ENCODE results near the gene UBD. TPM values are rescaled to one million over a fixed set of nuclear protein-coding genes. Genes with fewer than 3 reads are reported as not detected.

The UBD gene
- under 1 TPM in 3 of 4 donors, not detected in 1; 0.31 to 0.47 (median 0.40) TPM for total RNA-seq

DNA sequence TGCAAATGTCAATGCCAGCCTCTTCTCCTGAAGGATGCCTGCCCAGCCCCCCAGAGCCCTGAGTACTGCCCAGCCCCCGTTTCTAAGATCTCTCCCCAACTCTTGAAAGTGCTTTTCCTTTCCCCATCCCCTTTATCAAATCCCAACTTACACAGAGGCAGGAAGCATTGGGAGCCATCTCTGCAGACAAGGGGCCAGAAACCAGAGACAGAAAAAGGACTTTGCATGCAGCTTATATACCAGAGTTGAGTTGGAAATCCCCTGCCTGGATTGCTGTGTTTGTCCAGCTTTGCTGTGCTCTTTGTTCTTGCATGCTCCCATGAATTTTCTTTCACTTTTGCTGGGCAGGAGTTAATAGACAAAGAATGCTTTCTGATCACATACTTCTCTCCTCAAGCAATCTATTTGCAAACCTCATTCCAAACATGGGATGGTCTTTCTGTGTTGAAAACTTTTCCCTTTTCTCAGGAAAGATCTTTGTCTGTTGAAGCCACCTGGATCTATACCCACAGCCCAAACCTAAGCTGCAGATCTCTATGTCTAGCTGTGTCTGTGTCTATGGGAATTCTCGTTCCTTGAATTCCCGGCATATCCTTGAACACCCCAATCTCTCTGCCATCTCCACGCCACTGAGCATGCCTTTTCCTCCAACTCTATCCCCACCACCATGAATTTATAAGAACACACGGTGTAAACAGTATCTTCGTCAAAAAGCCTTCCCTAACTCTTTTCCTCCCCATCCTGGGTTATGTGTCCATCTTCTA, at the start of gene UBD:
UBD (minus strand) TSS at position 209 of the 764 bp plus-strand sequence; CDS start at position 178, 31 bp downstream.
- no peaks in the 10 kb centered on the region for H3K9me3 ChIP-seq
- WGBS, 2 donors (ENCODE audit: low coverage in 1 of 2): 63 to 78% methylated on average over 4 to 6 of the region's 6 CpGs
- no peak for ATAC-seq
- peaks cover 47% of the 10 kb centered on the region for H3K27me3 ChIP-seq
- no peak within 1 kb of the TSS for H3K27ac ChIP-seq
- TF ChIP-seq POLR2AphosphoS5 (IDR thresholded peaks at IDR 0.05): no peak
- no peak for TF ChIP-seq EP300 (IDR thresholded peaks at IDR 0.05)
- TF ChIP-seq POLR2A (IDR thresholded peaks at IDR 0.05): no peak
- TF ChIP-seq, protein P1, sequence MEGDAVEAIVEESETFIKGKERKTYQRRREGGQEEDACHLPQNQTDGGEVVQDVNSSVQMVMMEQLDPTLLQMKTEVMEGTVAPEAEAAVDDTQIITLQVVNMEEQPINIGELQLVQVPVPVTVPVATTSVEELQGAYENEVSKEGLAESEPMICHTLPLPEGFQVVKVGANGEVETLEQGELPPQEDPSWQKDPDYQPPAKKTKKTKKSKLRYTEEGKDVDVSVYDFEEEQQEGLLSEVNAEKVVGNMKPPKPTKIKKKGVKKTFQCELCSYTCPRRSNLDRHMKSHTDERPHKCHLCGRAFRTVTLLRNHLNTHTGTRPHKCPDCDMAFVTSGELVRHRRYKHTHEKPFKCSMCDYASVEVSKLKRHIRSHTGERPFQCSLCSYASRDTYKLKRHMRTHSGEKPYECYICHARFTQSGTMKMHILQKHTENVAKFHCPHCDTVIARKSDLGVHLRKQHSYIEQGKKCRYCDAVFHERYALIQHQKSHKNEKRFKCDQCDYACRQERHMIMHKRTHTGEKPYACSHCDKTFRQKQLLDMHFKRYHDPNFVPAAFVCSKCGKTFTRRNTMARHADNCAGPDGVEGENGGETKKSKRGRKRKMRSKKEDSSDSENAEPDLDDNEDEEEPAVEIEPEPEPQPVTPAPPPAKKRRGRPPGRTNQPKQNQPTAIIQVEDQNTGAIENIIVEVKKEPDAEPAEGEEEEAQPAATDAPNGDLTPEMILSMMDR (IDR thresholded peaks at IDR 0.05): no peak
- H3K4me3 ChIP-seq: no peak within 1 kb of the TSS
- H3K4me1 ChIP-seq: no peaks in the 10 kb centered on the region
- no peaks in the 10 kb centered on the region for H3K36me3 ChIP-seq

DNA sequence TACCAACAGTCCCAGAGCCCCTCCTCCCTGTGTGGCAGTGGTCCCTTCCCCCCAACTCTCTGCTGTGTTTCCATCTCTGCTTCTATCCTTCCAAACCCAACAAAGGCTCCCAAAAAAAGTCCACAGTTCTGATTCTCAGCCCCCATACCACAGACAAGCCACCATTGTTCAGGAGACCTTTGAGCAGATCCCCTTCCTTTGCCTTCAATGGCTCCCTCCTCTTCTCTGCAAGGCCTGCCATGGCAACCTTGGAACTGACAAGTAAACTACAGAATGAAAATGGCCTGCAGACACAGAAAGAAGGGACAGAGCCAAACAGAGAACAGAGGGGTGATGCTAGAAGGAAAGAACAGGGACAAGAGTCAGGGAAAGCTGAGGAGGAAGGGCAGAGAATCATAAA, 48.6 kb upstream of the UBD start:
- H3K36me3 ChIP-seq: peaks cover 2 to 100% of the 10 kb centered on the region in 2 donors

DNA sequence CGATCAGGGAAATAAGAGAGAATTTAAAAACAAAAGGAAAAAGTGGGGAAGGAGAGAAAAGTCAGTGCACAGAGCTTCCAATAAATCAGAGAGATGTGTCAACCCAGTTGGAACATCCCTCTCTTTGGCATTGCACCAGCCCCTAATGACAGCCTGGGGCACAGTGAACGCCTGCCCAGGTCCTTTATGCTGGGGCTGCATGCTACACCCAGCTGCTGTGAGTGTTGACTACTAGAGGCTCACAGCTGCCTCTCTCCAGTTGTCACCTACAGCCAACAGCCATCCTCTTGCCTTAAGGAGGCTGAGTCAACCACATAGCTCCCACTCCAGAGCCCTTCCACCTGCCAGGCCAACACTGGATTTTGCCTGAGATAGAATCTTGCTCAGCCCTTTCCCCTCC, 44.4 kb upstream of the UBD start:
- no peaks in the 10 kb centered on the region for H3K27me3 ChIP-seq
- peaks cover 1 to 86% of the 10 kb centered on the region in 2 donors for H3K36me3 ChIP-seq
- TF ChIP-seq POLR2AphosphoS5 (IDR thresholded peaks at IDR 0.05) (no peak), POLR2A (IDR thresholded peaks at IDR 0.05) (no peak), EP300 (IDR thresholded peaks at IDR 0.05) (no peak)
- TF ChIP-seq, protein P1 (IDR thresholded peaks at IDR 0.05): no peak
- no peak for ATAC-seq
- no peaks in the 10 kb centered on the region for H3K9me3 ChIP-seq
- H3K27ac ChIP-seq: no peak overlapping the region
- 66 to 80% methylated on average over 2 of the region's 2 CpGs for WGBS, 2 donors (ENCODE audit: low coverage in 1 of 2)
- no peaks in the 10 kb centered on the region for H3K4me1 ChIP-seq
- H3K4me3 ChIP-seq: no peak overlapping the region

More for the DNA sequence above, 48.6 kb upstream of the UBD start:
- H3K4me3 ChIP-seq: no peak overlapping the region
- TF ChIP-seq POLR2A (IDR thresholded peaks at IDR 0.05) (no peak), EP300 (IDR thresholded peaks at IDR 0.05) (no peak), POLR2AphosphoS5 (IDR thresholded peaks at IDR 0.05) (no peak)
- TF ChIP-seq, protein P1 (IDR thresholded peaks at IDR 0.05): no peak
- no peaks in the 10 kb centered on the region for H3K4me1 ChIP-seq
- no peak overlapping the region for H3K27ac ChIP-seq
- H3K9me3 ChIP-seq: no peaks in the 10 kb centered on the region
- no peaks in the 10 kb centered on the region for H3K27me3 ChIP-seq
- ATAC-seq: no peak

DNA sequence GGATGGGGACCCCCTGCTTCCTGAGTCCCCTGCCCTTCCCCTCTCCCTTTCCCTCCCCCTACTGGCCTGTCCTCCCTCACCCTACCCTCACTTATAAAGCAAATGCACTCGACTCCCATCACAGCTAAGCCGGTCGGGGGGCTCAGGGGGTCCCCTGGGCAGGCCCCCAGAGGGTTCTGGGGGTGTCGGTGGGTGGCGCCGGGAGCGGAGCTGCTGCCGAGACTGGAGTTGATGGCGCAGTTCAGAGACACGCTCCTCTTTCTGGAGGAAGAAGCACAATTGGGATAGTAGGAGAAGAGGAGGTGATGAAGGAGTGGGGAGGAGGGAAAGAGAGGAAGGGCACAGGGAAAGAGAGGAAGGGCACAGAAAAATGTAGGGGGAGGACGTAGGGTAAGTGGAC, 43.9 kb upstream of the UBD start:
- Histone ChIP-seq H3K4me3 (no peak overlapping the region), H3K9me3 (no peaks in the 10 kb centered on the region), H3K4me1 (no peaks in the 10 kb centered on the region), H3K27me3 (no peaks in the 10 kb centered on the region), H3K27ac (no peak overlapping the region), H3K36me3 (peaks cover 0 to 81% of the 10 kb centered on the region in 2 donors)
- no peak for TF ChIP-seq POLR2AphosphoS5 (IDR thresholded peaks at IDR 0.05)
- TF ChIP-seq, protein P1 (IDR thresholded peaks at IDR 0.05): no peak
- no peak for TF ChIP-seq POLR2A (IDR thresholded peaks at IDR 0.05)
- 70 to 86% methylated on average over 1 to 2 of the region's 11 CpGs for WGBS, 2 donors (ENCODE audit: low coverage in 1 of 2)
- ATAC-seq: no peak
